ENCODE data around the gene FGF18. TPM values are rescaled to one million over a fixed set of nuclear protein-coding genes. Genes with fewer than 3 reads are reported as not detected.

Gene FGF18
- total RNA-seq, 2 experiments from 2014 or later = 0.31 to 0.33 TPM

GRCh38 chr5:171428168-171428696 is 8.8 kb downstream of the FGF18 start:
- H3K27me3 Mint-ChIP-seq = peaks cover 5% of the 10 kb centered on the region
- no peak overlapping the region for H3K4me3 Mint-ChIP-seq
- Histone ChIP-seq H3K4me1 (ENCODE audit: insufficient read depth, low read length) (no peaks in the 10 kb centered on the region), H3K36me3 (ENCODE audit: insufficient read depth, low read length) (no peaks in the 10 kb centered on the region), H3K9me3 (ENCODE audit: control insufficient read depth in 1 of 2, insufficient read depth in 1 of 2, low read length in 2 of 2) (no peaks in the 10 kb centered on the region), H3K27ac (ENCODE audit: low read depth in 1 of 2, low read length in 2 of 2) (no peak overlapping the region), H3K27me3 (ENCODE audit: control insufficient read depth in 1 of 2, insufficient read depth in 2 of 2, low read length in 2 of 2) (peaks cover 0 to 2% of the 10 kb centered on the region in 2 experiments), H3K4me3 (ENCODE audit: low read length) (no peak overlapping the region)
- ATAC-seq (ENCODE audit: poor library complexity) (no peak), DNase-seq (peak in 1 of 14 experiments; percentile 17)
- CTCF ChIA-PET = no interaction called here
- H3K36me3 Mint-ChIP-seq (ENCODE audit: low read depth) = no peaks in the 10 kb centered on the region
- H3K9me3 Mint-ChIP-seq = no peaks in the 10 kb centered on the region
- no peak for TF ChIP-seq CTCF (IDR thresholded peaks at IDR 0.05)
- POLR2A ChIA-PET = no interaction called here
- intact Hi-C loops (cut with DNase I, micrococcal nuclease) = no loop called here
- no peak overlapping the region for H3K27ac Mint-ChIP-seq
- H3K4me1 Mint-ChIP-seq (ENCODE audit: low read depth) = no peaks in the 10 kb centered on the region

GRCh38 chr5:171428809-171429542 is 9.5 kb downstream of the FGF18 start:
- CTCF ChIA-PET = no interaction called here

GRCh38 chr5:171429543-171429910 is 10.1 kb downstream of the FGF18 start:
- no peaks in the 10 kb centered on the region for H3K27me3 ChIP-seq (ENCODE audit: control insufficient read depth in 1 of 2, insufficient read depth in 2 of 2, low read length in 2 of 2)
- no peak overlapping the region for H3K4me3 ChIP-seq (ENCODE audit: low read length)
- H3K9me3 ChIP-seq (ENCODE audit: control insufficient read depth in 1 of 2, insufficient read depth in 1 of 2, low read length in 2 of 2) = no peaks in the 10 kb centered on the region
- no peaks in the 10 kb centered on the region for H3K36me3 ChIP-seq (ENCODE audit: insufficient read depth, low read length)
- Mint-ChIP-seq H3K27me3 (no peaks in the 10 kb centered on the region), H3K4me1 (ENCODE audit: low read depth) (no peaks in the 10 kb centered on the region), H3K36me3 (ENCODE audit: low read depth) (no peaks in the 10 kb centered on the region), H3K4me3 (no peak overlapping the region), H3K9me3 (no peaks in the 10 kb centered on the region), H3K27ac (no peak overlapping the region)
- DNase-seq = no peak
- ChIA-PET CTCF (no interaction called here), POLR2A (no interaction called here)
- no peak for ATAC-seq (ENCODE audit: poor library complexity)
- TF ChIP-seq CTCF (IDR thresholded peaks at IDR 0.05) = no peak
- no peak overlapping the region for H3K27ac ChIP-seq (ENCODE audit: low read depth in 1 of 2, low read length in 2 of 2)
- intact Hi-C loops (cut with DNase I, micrococcal nuclease) = no loop called here
- no peaks in the 10 kb centered on the region for H3K4me1 ChIP-seq (ENCODE audit: insufficient read depth, low read length)

More at GRCh38 chr5:171428809-171429542, 9.5 kb downstream of the FGF18 start:
- no peak overlapping the region for H3K4me3 Mint-ChIP-seq
- no peaks in the 10 kb centered on the region for H3K9me3 Mint-ChIP-seq
- intact Hi-C loops (cut with DNase I, micrococcal nuclease) = no loop called here
- peak in 1 of 14 experiments; percentile 12 for DNase-seq
- H3K36me3 Mint-ChIP-seq (ENCODE audit: low read depth) = no peaks in the 10 kb centered on the region
- no peaks in the 10 kb centered on the region for H3K4me1 Mint-ChIP-seq (ENCODE audit: low read depth)
- POLR2A ChIA-PET = no interaction called here
- no peaks in the 10 kb centered on the region for H3K27me3 ChIP-seq (ENCODE audit: control insufficient read depth in 1 of 2, insufficient read depth in 2 of 2, low read length in 2 of 2)
- ATAC-seq (ENCODE audit: poor library complexity) = no peak
- H3K36me3 ChIP-seq (ENCODE audit: insufficient read depth, low read length) = no peaks in the 10 kb centered on the region
- no peak overlapping the region for H3K27ac Mint-ChIP-seq
- no peak overlapping the region for H3K27ac ChIP-seq (ENCODE audit: low read depth in 1 of 2, low read length in 2 of 2)
- no peak overlapping the region for H3K4me3 ChIP-seq (ENCODE audit: low read length)
- no peaks in the 10 kb centered on the region for H3K9me3 ChIP-seq (ENCODE audit: control insufficient read depth in 1 of 2, insufficient read depth in 1 of 2, low read length in 2 of 2)
- no peak for TF ChIP-seq CTCF (IDR thresholded peaks at IDR 0.05)
- peaks cover 4% of the 10 kb centered on the region for H3K27me3 Mint-ChIP-seq
- no peaks in the 10 kb centered on the region for H3K4me1 ChIP-seq (ENCODE audit: insufficient read depth, low read length)
